Measurements from ENCODE around the gene C1orf198. TPM values are rescaled to one million over a fixed set of nuclear protein-coding genes. Genes with fewer than 3 reads are reported as not detected.

C1orf198 gene
- polyA plus RNA-seq, 2 of the 4 experiments (the other 2 are of a cell fraction): 12.0 to 20.4 TPM

GRCh38 chr1:230790026-230790425 lies 78.3 kb downstream of the C1orf198 start:
- no peak overlapping the region for H3K4me3 ChIP-seq
- no peak for ATAC-seq
- CTCF ChIA-PET: interaction anchor here (0.6 to 1.5 kb wide), 2 partner anchors 331 to 420 kb away, joined by 3 to 6 read pairs; no protein-coding TSS in a partner anchor
- 34% methylated on average over 5 of the region's 5 CpGs for WGBS (ENCODE audit: missing lambda C conversion rate)
- POLR2A ChIA-PET: no interaction called here
- no peak for TF ChIP-seq JUNB (IDR thresholded peaks at IDR 0.05)
- no peak for TF ChIP-seq ESRRA (IDR thresholded peaks at IDR 0.05; ENCODE audit: borderline replicate concordance, low read length)
- no peak for TF ChIP-seq ZFP36 (IDR thresholded peaks at IDR 0.05; ENCODE audit: borderline replicate concordance, partially characterized antibody)
- no peak for TF ChIP-seq NFE2L2 (conservative IDR thresholded peaks at IDR 0.05; ENCODE audit: low read length)
- TF ChIP-seq ATOH8 (CRISPR knock-in tag; IDR thresholded peaks at IDR 0.05; ENCODE audit: low read depth): no peak
- TF ChIP-seq, protein P1, sequence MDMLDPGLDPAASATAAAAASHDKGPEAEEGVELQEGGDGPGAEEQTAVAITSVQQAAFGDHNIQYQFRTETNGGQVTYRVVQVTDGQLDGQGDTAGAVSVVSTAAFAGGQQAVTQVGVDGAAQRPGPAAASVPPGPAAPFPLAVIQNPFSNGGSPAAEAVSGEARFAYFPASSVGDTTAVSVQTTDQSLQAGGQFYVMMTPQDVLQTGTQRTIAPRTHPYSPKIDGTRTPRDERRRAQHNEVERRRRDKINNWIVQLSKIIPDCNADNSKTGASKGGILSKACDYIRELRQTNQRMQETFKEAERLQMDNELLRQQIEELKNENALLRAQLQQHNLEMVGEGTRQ (IDR thresholded peaks at IDR 0.05): no peak
- no peak for TF ChIP-seq HOXA7 (CRISPR knock-in tag; IDR thresholded peaks at IDR 0.05)
- TF ChIP-seq NR3C1 (IDR thresholded peaks at IDR 0.05): no peak
- TF ChIP-seq CHD4 (IDR thresholded peaks at IDR 0.05; ENCODE audit: borderline replicate concordance): no peak
- no peak for TF ChIP-seq ZSCAN20 (CRISPR knock-in tag; IDR thresholded peaks at IDR 0.05)
- TF ChIP-seq CBX8 (IDR thresholded peaks at IDR 0.05): no peak
- no peak for TF ChIP-seq TFCP2L1 (CRISPR knock-in tag; IDR thresholded peaks at IDR 0.05)
- no peak for TF ChIP-seq MYC (IDR thresholded peaks at IDR 0.05; ENCODE audit: borderline replicate concordance, low read length)
- no peak for DNase-seq (ENCODE audit: low read depth in 1 of 2, low spot score in 1 of 2)
- H3K4me1 ChIP-seq: no peaks in the 10 kb centered on the region
- no peak for FAIRE-seq
- no peaks in the 10 kb centered on the region for H3K9me3 ChIP-seq
- no peak overlapping the region for H3K4me2 ChIP-seq
- H3K27ac ChIP-seq: no peak overlapping the region

GRCh38 chr1:230788561-230789275 lies 79.6 kb downstream of the C1orf198 start:
- ChIA-PET POLR2A (no interaction called here), CTCF (interaction anchor here (0.9 to 3.5 kb wide), 2 partner anchors 9 to 12 kb away, joined by 3 to 28 read pairs; no protein-coding TSS in a partner anchor)
- H3K27ac ChIP-seq: no peak overlapping the region
- ATAC-seq: no peak
- WGBS (ENCODE audit: missing lambda C conversion rate): 64% methylated on average over 10 of the region's 10 CpGs
- no peak for FAIRE-seq
- no peak for DNase-seq (ENCODE audit: low read depth in 1 of 2, low spot score in 1 of 2)
- H3K9me3 ChIP-seq: no peaks in the 10 kb centered on the region
- no peaks in the 10 kb centered on the region for H3K4me1 ChIP-seq
- no peak overlapping the region for H3K4me3 ChIP-seq
- TF ChIP-seq MAZ (IDR thresholded peaks at IDR 0.05; ENCODE audit: borderline replicate concordance, low read depth, low read length): no peak
- TF ChIP-seq RCOR1 (IDR thresholded peaks at IDR 0.05; ENCODE audit: low read depth, low read length): no peak
- no peak for TF ChIP-seq HOXB5 (CRISPR knock-in tag; IDR thresholded peaks at IDR 0.05)
- no peak for TF ChIP-seq CHD2 (IDR thresholded peaks at IDR 0.05; ENCODE audit: low read length, partially characterized antibody)
- no peak for TF ChIP-seq ESRRA (IDR thresholded peaks at IDR 0.05; ENCODE audit: borderline replicate concordance, low read length)
- no peak for TF ChIP-seq POLR2A (IDR thresholded peaks at IDR 0.05; ENCODE audit: low read length)
- TF ChIP-seq ZSCAN20 (CRISPR knock-in tag; IDR thresholded peaks at IDR 0.05): no peak
- no peak for TF ChIP-seq NR3C1 (IDR thresholded peaks at IDR 0.05)
- TF ChIP-seq TP53 (CRISPR knock-in tag; IDR thresholded peaks at IDR 0.05): no peak
- no peak for TF ChIP-seq FOSB (CRISPR knock-in tag; IDR thresholded peaks at IDR 0.05)
- no peak for TF ChIP-seq MAFK (IDR thresholded peaks at IDR 0.05; ENCODE audit: partially characterized antibody)
- H3K4me2 ChIP-seq: no peak overlapping the region

- POLR2A ChIA-PET: no interaction called here
- 43% methylated on average over 7 of the region's 7 CpGs for WGBS (ENCODE audit: missing lambda C conversion rate)
- Histone ChIP-seq H3K4me2 (no peak overlapping the region), H3K27ac (no peak overlapping the region), H3K4me1 (no peaks in the 10 kb centered on the region), H3K4me3 (no peak overlapping the region), H3K9me3 (no peaks in the 10 kb centered on the region)
- ATAC-seq: no peak
- TF ChIP-seq TFCP2L1 (CRISPR knock-in tag; IDR thresholded peaks at IDR 0.05) (no peak), EHMT2 (IDR thresholded peaks at IDR 0.05; ENCODE audit: low read depth) (no peak), BHLHE40 (IDR thresholded peaks at IDR 0.05; ENCODE audit: low read depth, low read length) (no peak), MAZ (IDR thresholded peaks at IDR 0.05; ENCODE audit: borderline replicate concordance, low read depth, low read length) (no peak), FOSB (CRISPR knock-in tag; IDR thresholded peaks at IDR 0.05) (no peak), GATA3 (IDR thresholded peaks at IDR 0.05; ENCODE audit: borderline replicate concordance) (no peak), PHF8 (IDR thresholded peaks at IDR 0.05; ENCODE audit: borderline replicate concordance, low read depth) (no peak), NFE2L2 (conservative IDR thresholded peaks at IDR 0.05; ENCODE audit: low read length) (no peak), NR3C1 (IDR thresholded peaks at IDR 0.05) (no peak), HEYL (CRISPR knock-in tag; IDR thresholded peaks at IDR 0.05) (no peak), HDAC2 (IDR thresholded peaks at IDR 0.05) (no peak), EP300 (IDR thresholded peaks at IDR 0.05) (no peak), RARB (CRISPR knock-in tag; IDR thresholded peaks at IDR 0.05) (no peak), MYC (IDR thresholded peaks at IDR 0.05; ENCODE audit: borderline replicate concordance, low read length) (no peak), FOSL2 (IDR thresholded peaks at IDR 0.05) (no peak), FOSL2 (CRISPR knock-in tag; IDR thresholded peaks at IDR 0.05) (no peak), POLR2AphosphoS2 (conservative IDR thresholded peaks at IDR 0.05; ENCODE audit: low read length) (no peak)
- CTCF ChIA-PET: interaction anchor here (0.9 to 3.5 kb wide), 4 partner anchors 10 to 1126 kb away, joined by 3 to 28 read pairs (median 4); no protein-coding TSS in a partner anchor
- FAIRE-seq: no peak
- no peak for DNase-seq (ENCODE audit: low read depth in 1 of 2, low spot score in 1 of 2)
Observed at GRCh38 chr1:230787471-230787870, 80.8 kb downstream of the C1orf198 start.
